GM19463 (cell line): ENCODE results near the gene CLEC18B.
"Not testable (repeated sequence)": the region's sequence is repeated elsewhere in the genome, so short reads cannot be mapped to it uniquely, and the experiment has no call there.

Experiments used
- ATAC-seq: cut with Tn5 transposase; IDR thresholded peaks from one replicate; pipeline ENCODE4 v1.9.1; 2021; ENCODE audit warnings: mild to moderate bottlenecking, moderate library complexity; ENCODE audit not compliant: unreplicated experiment

CLEC18B gene

DNA sequence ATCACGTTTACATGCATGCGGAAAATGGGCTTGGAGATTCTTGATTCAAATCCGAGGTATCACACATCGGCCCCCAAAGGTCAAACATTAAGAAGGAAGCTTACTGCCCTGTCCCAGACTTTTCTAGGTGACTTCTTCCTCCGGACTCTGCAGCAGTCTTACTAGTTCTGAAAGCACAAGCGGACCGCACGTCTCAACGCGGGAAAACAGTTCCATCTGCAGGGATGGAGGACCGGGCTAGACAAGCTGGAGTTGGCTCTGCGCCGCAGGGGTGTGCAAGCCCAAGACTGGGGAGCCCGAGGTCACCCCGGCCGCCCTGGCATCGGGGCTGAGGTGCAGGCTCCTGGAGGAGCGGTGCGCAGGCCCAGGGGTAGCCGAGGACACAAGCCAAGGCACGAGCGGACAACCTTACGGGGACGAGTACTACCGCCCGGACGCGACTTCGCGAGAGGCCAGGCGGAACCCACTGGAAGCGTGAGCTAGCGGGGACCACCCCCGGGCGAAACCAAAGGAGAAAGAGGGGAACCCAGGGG is 53.7 kb downstream of the CLEC18B start:
- peak; percentile 32 for ATAC-seq

DNA sequence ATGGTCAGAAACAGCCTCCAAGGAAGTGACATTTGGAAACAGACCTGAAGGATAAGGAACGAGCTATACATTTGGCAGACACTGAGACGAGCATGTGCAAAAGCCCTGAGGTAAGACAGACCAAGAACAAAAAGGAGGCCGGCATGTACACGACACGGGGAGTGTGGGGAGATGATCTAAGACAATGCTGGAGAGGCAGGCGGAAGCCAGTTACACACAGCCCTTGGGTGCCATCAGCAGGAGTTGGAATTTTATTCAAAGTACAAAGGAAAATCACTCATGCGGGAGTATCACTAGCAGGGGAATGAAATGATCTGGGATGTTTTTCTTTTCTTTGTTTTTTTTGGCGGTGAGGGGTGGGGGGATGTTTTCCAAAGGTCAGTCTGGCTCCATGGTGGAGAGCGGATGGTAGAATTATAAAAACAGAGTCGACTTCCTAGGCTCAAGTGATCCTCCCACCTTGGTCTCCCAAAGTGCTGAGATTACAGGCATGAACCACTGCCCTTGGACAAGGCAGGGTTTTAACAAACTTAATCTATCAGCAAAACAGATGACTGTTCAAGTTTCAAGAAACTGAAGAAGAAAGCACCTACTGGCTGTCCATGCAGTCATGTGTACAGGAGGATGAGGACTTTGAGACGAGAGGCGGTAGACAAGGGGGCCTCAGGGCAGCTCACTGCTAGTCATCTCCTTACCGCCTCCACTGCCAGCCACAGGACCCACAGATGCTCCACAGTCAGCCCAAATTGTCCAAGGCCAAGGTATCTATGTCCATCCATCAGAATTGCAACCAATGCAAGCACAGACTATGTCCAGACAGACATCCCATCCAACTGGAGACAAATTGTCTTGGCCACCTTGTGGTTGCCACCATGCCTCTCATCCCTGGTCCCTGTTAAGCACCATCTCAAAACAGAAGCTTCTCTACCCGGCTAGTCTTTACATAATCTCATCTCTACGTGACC is 59.4 kb downstream of the CLEC18B start:
- not testable (repeated sequence) for ATAC-seq
